ENCODE data around the gene LOC128125822.

DNA sequence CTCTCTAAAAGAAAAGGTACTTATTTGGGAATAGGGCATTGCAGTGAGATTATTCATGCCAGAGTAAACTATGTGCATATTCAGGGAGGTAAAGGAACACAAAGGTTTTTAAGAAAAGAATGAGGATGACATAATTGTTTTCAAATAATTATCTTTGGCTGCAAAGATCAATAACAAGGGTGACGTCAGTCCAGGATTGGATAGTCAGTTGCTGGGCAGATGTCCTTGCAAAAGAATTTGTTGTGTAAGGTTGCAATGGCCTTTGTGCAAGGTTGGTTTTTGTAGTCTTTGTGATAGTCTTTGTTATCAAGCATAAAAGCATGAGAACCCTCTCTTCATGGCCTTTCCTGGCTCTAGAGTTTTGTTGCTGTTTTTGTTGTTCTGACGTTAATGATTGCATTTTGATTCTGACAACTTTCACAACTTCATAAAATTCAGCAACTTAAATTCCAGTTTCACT is 17.7 kb downstream of the LOC128125822 start:
- TF ChIP-seq, protein P1, sequence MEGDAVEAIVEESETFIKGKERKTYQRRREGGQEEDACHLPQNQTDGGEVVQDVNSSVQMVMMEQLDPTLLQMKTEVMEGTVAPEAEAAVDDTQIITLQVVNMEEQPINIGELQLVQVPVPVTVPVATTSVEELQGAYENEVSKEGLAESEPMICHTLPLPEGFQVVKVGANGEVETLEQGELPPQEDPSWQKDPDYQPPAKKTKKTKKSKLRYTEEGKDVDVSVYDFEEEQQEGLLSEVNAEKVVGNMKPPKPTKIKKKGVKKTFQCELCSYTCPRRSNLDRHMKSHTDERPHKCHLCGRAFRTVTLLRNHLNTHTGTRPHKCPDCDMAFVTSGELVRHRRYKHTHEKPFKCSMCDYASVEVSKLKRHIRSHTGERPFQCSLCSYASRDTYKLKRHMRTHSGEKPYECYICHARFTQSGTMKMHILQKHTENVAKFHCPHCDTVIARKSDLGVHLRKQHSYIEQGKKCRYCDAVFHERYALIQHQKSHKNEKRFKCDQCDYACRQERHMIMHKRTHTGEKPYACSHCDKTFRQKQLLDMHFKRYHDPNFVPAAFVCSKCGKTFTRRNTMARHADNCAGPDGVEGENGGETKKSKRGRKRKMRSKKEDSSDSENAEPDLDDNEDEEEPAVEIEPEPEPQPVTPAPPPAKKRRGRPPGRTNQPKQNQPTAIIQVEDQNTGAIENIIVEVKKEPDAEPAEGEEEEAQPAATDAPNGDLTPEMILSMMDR (IDR thresholded peaks at IDR 0.05; ENCODE audit: low read depth, low read length) = no peak
- no peak for TF ChIP-seq EZH2phosphoT487 (IDR thresholded peaks at IDR 0.05; ENCODE audit: low read depth)
